Left lung (tissue), 10 donors: Measurements from ENCODE around the gene FBXO45. TPM values are rescaled to one million over a fixed set of nuclear protein-coding genes. Genes with fewer than 3 reads are reported as not detected.

Experiments used
- ATAC-seq: fragments of 200-7000 bp; cut with Tn5 transposase; one replicate; pipeline ENCODE4 v1.9.1; 2020; ENCODE audit warnings: moderate library complexity
- DNase-seq, 4 donors: peaks; one replicate each; pipeline ENCODE4 v3.0.0-alpha.2; 2013 to 2020
- H3K27ac ChIP-seq, 2 donors: fragments of 200-600 bp; sonication (generic) in 1 of 2; one replicate each; pipeline versions ENCODE4 v1.5.0 to v1.8.0; 2020 to 2021
- H3K27me3 ChIP-seq, 2 donors: fragments of 200-600 bp; sonication (generic) in 1 of 2; one replicate each; pipeline versions ENCODE4 v1.5.0 to v1.8.0; 2020 to 2021
- H3K36me3 ChIP-seq, 2 donors: fragments of 200-600 bp; sonication (generic) in 1 of 2; one replicate each; pipeline versions ENCODE4 v1.5.0 to v1.8.0; 2020 to 2021
- H3K4me1 ChIP-seq, 2 donors: fragments of 200-600 bp; one replicate each; pipeline ENCODE4 v1.8.0; 2021
- H3K4me3 ChIP-seq, 2 donors: fragments of 200-600 bp; sonication (generic) in 1 of 2; one replicate each; pipeline versions ENCODE4 v1.5.0 to v1.8.0; 2020 to 2021; ENCODE audit warnings: mild to moderate bottlenecking in 1 of 2
- H3K9me3 ChIP-seq, 2 donors: fragments of 200-600 bp; sonication (generic) in 1 of 2; one replicate each; pipeline versions ENCODE4 v1.5.0 to v1.8.0; 2020 to 2021
- CTCF ChIP-seq, 2 donors: fragments of 200-600 bp; sonication (generic) in 1 of 2; IDR thresholded peaks; one replicate each; pipeline versions ENCODE4 v1.5.0 to v1.8.0; 2021; ENCODE audit warnings: antibody characterized with exemption in 2 of 2
- intact Hi-C, 2 donors: fragments of 100-400 bp; cut with DNase I; formaldehyde crosslinking; loops; one replicate each; pipeline versions ENCODE4 v1.11.2 to v1.14.2; 2022
- polyA plus RNA-seq, 6 donors: library from polyadenylated mRNA; unstranded; fragments of 120-200 nt; gene quantifications; one replicate each; pipeline ENCODE4 v1.2.1, GENCODE V29; 2013; ENCODE audit not compliant: insufficient read length in 6 of 6
- total RNA-seq, 2 donors: library from RNA; stranded (reverse); fragmentation: NEBNext Ultra II Directional; extraction: Animal tissue kit (Norgen Biotek cat#: 25700); gene quantifications; one replicate each; pipeline ENCODE4 v1.2.1, GENCODE V29; 2021
- donor health status: DM: no; HTN: yes; CAD: no.
- donor health status: DM: no; HTN: no; CAD: no.

Gene FBXO45
- total and polyA plus RNA-seq, 8 donors = 8.2 to 17.1 (median 14.7) TPM

GRCh38 chr3:196533260-196533681, 35.2 kb upstream of the FBXO45 start:
- DNase-seq (no peak), ATAC-seq (no peak)
- Histone ChIP-seq H3K4me1 (peaks cover 0 to 4% of the 10 kb centered on the region in 2 donors), H3K27ac (no peak overlapping the region), H3K36me3 (no peaks in the 10 kb centered on the region), H3K27me3 (peaks cover 0 to 31% of the 10 kb centered on the region in 2 donors), H3K9me3 (no peaks in the 10 kb centered on the region), H3K4me3 (no peak overlapping the region)
- intact Hi-C loops = no loop called here
- TF ChIP-seq CTCF (IDR thresholded peaks at IDR 0.05) = no peak

- intact Hi-C loops = no loop called here
- Histone ChIP-seq H3K36me3 (no peaks in the 10 kb centered on the region), H3K27ac (no peak overlapping the region), H3K4me1 (no peaks in the 10 kb centered on the region), H3K27me3 (peaks cover 0 to 18% of the 10 kb centered on the region in 2 donors), H3K9me3 (no peaks in the 10 kb centered on the region), H3K4me3 (no peak overlapping the region)
- ATAC-seq (no peak), DNase-seq (peak in 1 of 4 donors; percentile 20)
- peak; percentile 44 to 67 for TF ChIP-seq CTCF (IDR thresholded peaks at IDR 0.05)
Measured at GRCh38 chr3:196537319-196537984, 31.0 kb upstream of the FBXO45 start.

DNA sequence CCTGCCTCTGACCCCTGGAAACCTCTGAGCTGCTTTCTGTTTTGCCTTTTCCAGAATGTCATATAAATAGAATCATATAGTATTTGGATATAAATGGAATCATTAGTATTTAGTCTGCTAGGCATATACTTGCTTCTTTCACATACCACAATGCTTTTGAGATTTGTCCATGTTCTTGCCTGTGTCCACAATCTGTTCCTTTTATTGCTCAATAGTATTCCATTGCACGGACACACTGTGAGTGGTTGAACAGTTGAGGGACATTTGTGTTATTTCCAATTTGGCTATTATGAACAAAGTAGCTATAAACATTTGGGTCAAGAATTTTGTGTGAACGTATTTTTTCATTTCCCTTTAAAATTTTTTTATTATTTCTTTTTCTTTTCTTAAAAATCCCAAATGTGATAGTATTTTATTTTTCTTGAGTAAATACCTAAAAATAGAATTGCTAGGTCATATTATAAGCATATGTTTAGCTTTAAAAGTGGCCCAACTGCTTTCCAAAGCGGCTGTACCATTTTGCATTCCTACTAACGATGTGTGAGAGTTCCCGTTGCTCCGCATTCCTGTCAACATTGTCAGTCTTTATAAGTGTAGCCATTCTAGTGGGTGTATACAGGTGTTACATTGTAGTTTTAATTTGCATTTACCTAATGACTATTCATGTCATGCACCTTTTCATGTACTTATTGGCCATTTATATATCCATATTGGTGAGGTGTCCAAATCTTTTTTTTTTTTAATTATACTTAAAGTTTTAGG, 26.6 kb upstream of the FBXO45 start:
- no peaks in the 10 kb centered on the region for H3K9me3 ChIP-seq
- H3K4me1 ChIP-seq = no peaks in the 10 kb centered on the region
- DNase-seq = no peak
- peaks cover 0 to 9% of the 10 kb centered on the region in 2 donors for H3K27me3 ChIP-seq
- no peak overlapping the region for H3K4me3 ChIP-seq
- no peak for ATAC-seq
- no peak overlapping the region for H3K27ac ChIP-seq
- no peaks in the 10 kb centered on the region for H3K36me3 ChIP-seq
- TF ChIP-seq CTCF (IDR thresholded peaks at IDR 0.05) = no peak
- intact Hi-C loops = no loop called here

- intact Hi-C loops = no loop called here
- TF ChIP-seq CTCF (IDR thresholded peaks at IDR 0.05) = no peak
- no peak overlapping the region for H3K4me3 ChIP-seq
Measured at GRCh38 chr3:196544491-196544992, 23.9 kb upstream of the FBXO45 start.

DNA sequence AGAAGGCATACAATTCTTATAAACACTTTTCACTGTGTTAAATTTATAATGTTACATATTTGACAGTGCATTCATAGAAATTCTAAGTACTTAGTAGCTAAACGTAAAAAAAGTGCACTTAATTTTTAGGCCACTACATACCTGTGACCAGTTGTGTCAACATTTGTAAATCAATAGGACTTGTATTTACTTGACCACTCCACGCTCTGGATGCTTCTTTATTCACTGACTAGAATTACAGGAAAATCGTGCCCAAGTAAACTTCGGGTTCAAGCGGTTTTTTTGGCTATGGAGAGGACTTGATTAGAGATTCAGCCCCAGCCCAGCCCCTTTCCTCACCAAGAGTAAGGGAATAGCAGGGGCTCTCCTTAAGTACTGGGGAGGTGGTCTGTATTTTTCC, 21.9 kb upstream of the FBXO45 start:
- Histone ChIP-seq H3K27ac (no peak overlapping the region), H3K27me3 (no peaks in the 10 kb centered on the region), H3K9me3 (peaks cover 0 to 16% of the 10 kb centered on the region in 2 donors), H3K4me3 (no peak overlapping the region), H3K36me3 (no peaks in the 10 kb centered on the region), H3K4me1 (no peaks in the 10 kb centered on the region)
- peak; percentile 73 for ATAC-seq
- peak in 1 of 4 donors; percentile 42 for DNase-seq
- TF ChIP-seq CTCF (IDR thresholded peaks at IDR 0.05) = no peak
- intact Hi-C loops = no loop called here

More at GRCh38 chr3:196544491-196544992, 23.9 kb upstream of the FBXO45 start:
- DNase-seq (no peak), ATAC-seq (no peak)
- H3K36me3 ChIP-seq = no peaks in the 10 kb centered on the region
- no peaks in the 10 kb centered on the region for H3K4me1 ChIP-seq
- no peak overlapping the region for H3K27ac ChIP-seq
- no peaks in the 10 kb centered on the region for H3K27me3 ChIP-seq
- H3K9me3 ChIP-seq = peaks cover 0 to 7% of the 10 kb centered on the region in 2 donors
